ENCODE data around the gene KIF4A. TPM values are rescaled to one million over a fixed set of nuclear protein-coding genes. Genes with fewer than 3 reads are reported as not detected.
A peak's percentile ranks its signal among the peaks of the same experiment; 100 is the strongest.

The KIF4A gene
- total RNA-seq, 1 donor from 2014 or later: 18.0 TPM

- no peak for DNase-seq (ENCODE audit: low spot score, unreplicated experiment)
- Mint-ChIP-seq H3K9me3 (ENCODE audit: low read depth) (peaks cover 3% of the 10 kb centered on the region), H3K4me1 (ENCODE audit: low read depth) (peaks cover 8% of the 10 kb centered on the region), H3K27me3 (no peaks in the 10 kb centered on the region), H3K36me3 (ENCODE audit: insufficient read depth) (peaks cover 2% of the 10 kb centered on the region), H3K4me3 (ENCODE audit: low read depth) (no peak overlapping the region), H3K27ac (no peak overlapping the region)
- no peak for TF ChIP-seq CTCF (IDR thresholded peaks at IDR 0.05; ENCODE audit: unreplicated experiment)
Measured at GRCh38 chrX:70421618-70422017, 131.7 kb downstream of the KIF4A start.

- no peak for DNase-seq (ENCODE audit: low spot score, unreplicated experiment)
- Mint-ChIP-seq H3K27me3 (no peaks in the 10 kb centered on the region), H3K4me1 (ENCODE audit: low read depth) (peaks cover 8% of the 10 kb centered on the region), H3K36me3 (ENCODE audit: insufficient read depth) (peaks cover 2% of the 10 kb centered on the region), H3K9me3 (ENCODE audit: low read depth) (peaks cover 3% of the 10 kb centered on the region), H3K4me3 (ENCODE audit: low read depth) (peak within 1 kb of the TSS; percentile 58), H3K27ac (no peak within 1 kb of the TSS)
- TF ChIP-seq CTCF (IDR thresholded peaks at IDR 0.05; ENCODE audit: unreplicated experiment): peak; percentile 49
Measured at GRCh38 chrX:70422851-70423341, 133.0 kb downstream of the KIF4A start, which contains the start of gene GDPD2. TSS of gene GDPD2 (plus strand) at chrX:70423314. CDS start at chrX:70424985, 1,671 bp downstream.

- H3K4me3 Mint-ChIP-seq (ENCODE audit: low read depth): no peak overlapping the region
- peaks cover 8% of the 10 kb centered on the region for H3K4me1 Mint-ChIP-seq (ENCODE audit: low read depth)
- no peaks in the 10 kb centered on the region for H3K27me3 Mint-ChIP-seq
- peaks cover 6% of the 10 kb centered on the region for H3K9me3 Mint-ChIP-seq (ENCODE audit: low read depth)
- no peak overlapping the region for H3K27ac Mint-ChIP-seq
- no peak for DNase-seq (ENCODE audit: low spot score, unreplicated experiment)
- no peak for TF ChIP-seq CTCF (IDR thresholded peaks at IDR 0.05; ENCODE audit: unreplicated experiment)
- H3K36me3 Mint-ChIP-seq (ENCODE audit: insufficient read depth): peaks cover 2% of the 10 kb centered on the region
Measured at GRCh38 chrX:70423936-70424675, 134.2 kb downstream of the KIF4A start.

GRCh38 chrX:70424801-70425200, 134.9 kb downstream of the KIF4A start:
- Mint-ChIP-seq H3K4me1 (ENCODE audit: low read depth) (peaks cover 8% of the 10 kb centered on the region), H3K36me3 (ENCODE audit: insufficient read depth) (peaks cover 2% of the 10 kb centered on the region), H3K27me3 (no peaks in the 10 kb centered on the region), H3K9me3 (ENCODE audit: low read depth) (peaks cover 7% of the 10 kb centered on the region), H3K4me3 (ENCODE audit: low read depth) (no peak overlapping the region), H3K27ac (no peak overlapping the region)
- no peak for TF ChIP-seq CTCF (IDR thresholded peaks at IDR 0.05; ENCODE audit: unreplicated experiment)
- DNase-seq (ENCODE audit: low spot score, unreplicated experiment): no peak

- Mint-ChIP-seq H3K27ac (no peak overlapping the region), H3K4me3 (ENCODE audit: low read depth) (no peak overlapping the region), H3K9me3 (ENCODE audit: low read depth) (peaks cover 4% of the 10 kb centered on the region), H3K36me3 (ENCODE audit: insufficient read depth) (no peaks in the 10 kb centered on the region), H3K27me3 (no peaks in the 10 kb centered on the region), H3K4me1 (ENCODE audit: low read depth) (peaks cover 8% of the 10 kb centered on the region)
- no peak for TF ChIP-seq CTCF (IDR thresholded peaks at IDR 0.05; ENCODE audit: unreplicated experiment)
- DNase-seq (ENCODE audit: low spot score, unreplicated experiment): no peak
Measured at GRCh38 chrX:70426286-70427278, 136.7 kb downstream of the KIF4A start.

Measured in progenitor cell of endocrine pancreas (in vitro differentiated cells).